HepG2 (cell line): Measurements from ENCODE around the gene TPRA1. TPM values are rescaled to one million over a fixed set of nuclear protein-coding genes. Genes with fewer than 3 reads are reported as not detected.

Experiments used
- ATAC-seq: fragments of 200-7000 bp; cut with Tn5 transposase; 3 replicates; pipeline ENCODE4 v1.9.1; 2020; ENCODE audit warnings: mild to moderate bottlenecking, moderate library complexity
- BruUV-seq: library from RNA; stranded (reverse); fragments of 400-500 nt; replicated peaks from 2 replicates; lab custom pipeline; 2021; lab: Mats Ljungman, UMichigan
- CTCF ChIA-PET: fragments of 300-600 bp; formaldehyde crosslinking; extraction: SDS; loops from one replicate; lab custom pipeline; 2021; ENCODE audit warnings: low total read pairs, inconsistent platforms, low intra/inter-chr PET ratio; lab: Yijun Ruan, JAX
- POLR2A ChIA-PET: fragments of 350-600 bp; sonication (Branson Sonifier 250); formaldehyde crosslinking; loops from one replicate; lab custom pipeline; 2020; ENCODE audit warnings: antibody characterized with exemption, inconsistent platforms; lab: Yijun Ruan, JAX
- DNase-seq: peaks from one replicate; pipeline ENCODE4 v3.0.0-alpha.2; 2015; ENCODE audit warnings: low spot score
- FAIRE-seq: peaks from 3 replicates; lab custom pipeline; 2011; peaks lifted over from hg19 to GRCh38; lab: Jason Lieb, UNC
- H2AFZ ChIP-seq: one replicate; pipeline ENCODE4 v1.6.1; 2011; ENCODE audit warnings: low read length, inconsistent platforms
- H3K27ac ChIP-seq: fragments of 300-600 bp; 3 replicates; pipeline ENCODE4 v1.8.0; 2011; ENCODE audit warnings: mixed run types, mild to moderate bottlenecking, mixed read lengths, low read length, inconsistent platforms; ENCODE audit not compliant: insufficient read depth; ENCODE audit errors: extremely low read length
- H3K27me3 ChIP-seq, 2 experiments: fragments of 200-600 bp in 1 of 2; 2 replicates in 1 of 2; 3 replicates in 1 of 2; pipeline versions ENCODE4 v1.6.0 to v1.8.0; 2011; ENCODE audit warnings: low read length in 2 of 2, mild to moderate bottlenecking in 2 of 2, moderate library complexity in 2 of 2, inconsistent platforms in 1 of 2; ENCODE audit not compliant: insufficient read depth in 2 of 2, control insufficient read depth in 1 of 2
- H3K36me3 ChIP-seq, 2 experiments: fragments of 200-600 bp in 1 of 2; replicated peaks in 1 of 2; 2 replicates in 1 of 2; 3 replicates in 1 of 2; pipeline versions ENCODE4 v1.5.1 to v1.8.0; 2011; ENCODE audit warnings: low read length in 2 of 2, inconsistent platforms in 1 of 2; ENCODE audit not compliant: insufficient read depth in 2 of 2, control insufficient read depth in 1 of 2
- H3K4me1 ChIP-seq: 2 replicates; pipeline ENCODE4 v1.5.1; 2012; ENCODE audit warnings: low read length, inconsistent platforms; ENCODE audit not compliant: insufficient read depth
- H3K4me2 ChIP-seq: 2 replicates; pipeline ENCODE4 v1.6.0; 2011; ENCODE audit warnings: low read depth, low read length, inconsistent platforms
- H3K4me3 ChIP-seq, 3 experiments: fragments of 200-600 bp in 1 of 3; sonication (generic), shearing (Covaris generic) in 1 of 3; replicated peaks in 1 of 3; 2 replicates each; pipeline ENCODE4 v1.5.1; 2011 to 2016; ENCODE audit warnings: low read length in 3 of 3, inconsistent platforms in 2 of 3, low read depth in 2 of 3, mild to moderate bottlenecking in 2 of 3, control low read depth in 1 of 3, mixed read lengths in 1 of 3; ENCODE audit not compliant: insufficient read depth in 1 of 3
- H3K79me2 ChIP-seq: one replicate; pipeline ENCODE4 v1.6.1; 2011; ENCODE audit warnings: low read length, inconsistent platforms; ENCODE audit not compliant: insufficient read depth
- H3K9ac ChIP-seq: 2 replicates; pipeline ENCODE4 v1.6.0; 2011; ENCODE audit warnings: mild to moderate bottlenecking, low read depth, low read length, inconsistent platforms; ENCODE audit not compliant: insufficient read depth
- H3K9me3 ChIP-seq: 2 replicates; pipeline ENCODE4 v1.5.1; 2012; ENCODE audit warnings: mild to moderate bottlenecking, low read length
- H4K20me1 ChIP-seq: 2 replicates; pipeline ENCODE4 v1.6.0; 2011; ENCODE audit warnings: inconsistent platforms, mild to moderate bottlenecking, low read length, moderate library complexity; ENCODE audit not compliant: insufficient read depth
- BCL3 ChIP-seq: sonication (generic); formaldehyde crosslinking; IDR thresholded peaks from 2 replicates; pipeline ENCODE4 v1.5.1; 2020; ENCODE audit warnings: mild to moderate bottlenecking, missing genetic modification reagents, moderate library complexity
- IRF1 ChIP-seq: sonication (generic); formaldehyde crosslinking; IDR thresholded peaks from 2 replicates; pipeline ENCODE4 v1.4.0; 2020; ENCODE audit warnings: low read depth, mild to moderate bottlenecking, missing genetic modification reagents
- KDM4B ChIP-seq: sonication (generic); formaldehyde crosslinking; IDR thresholded peaks from 2 replicates; pipeline ENCODE4 v1.4.0; 2020; ENCODE audit warnings: missing genetic modification reagents
- LRRFIP1 ChIP-seq: sonication (generic); formaldehyde crosslinking; conservative IDR thresholded peaks from 2 replicates; pipeline ENCODE4 v1.4.0; 2020; ENCODE audit warnings: missing genetic modification reagents
- POLR2A ChIP-seq, 2 experiments: IDR thresholded peaks; 2 replicates each; pipeline ENCODE4 v1.6.1; 2011; ENCODE audit warnings: low read depth in 2 of 2, low read length in 2 of 2, mild to moderate bottlenecking in 1 of 2, moderate library complexity in 1 of 2; ENCODE audit not compliant: insufficient read depth in 1 of 2
- RFXAP ChIP-seq: sonication (generic); formaldehyde crosslinking; IDR thresholded peaks from 2 replicates; pipeline ENCODE4 v1.4.0; 2020; ENCODE audit warnings: missing genetic modification reagents, borderline replicate concordance
- ZNF513 ChIP-seq: sonication (generic); formaldehyde crosslinking; conservative IDR thresholded peaks from 2 replicates; pipeline ENCODE4 v1.5.0; 2020; ENCODE audit warnings: missing genetic modification reagents
- WGBS: methylation state at CpG from one replicate; pipeline ENCODE4 v1.1.6; 2017; ENCODE audit warnings: low lambda C conversion rate; 5-methylcytosine and 5-hydroxymethylcytosine counted together
- in situ Hi-C: cut with HindIII; loops from 2 replicates; pipeline ENCODE4 v1.10.0; 2017; ENCODE audit warnings: low pct_unique_long_range_greater_than_20kb; ENCODE audit not compliant: extremely low pct_ligation_motif_present
- intact Hi-C: fragments of 100-400 bp; cut with micrococcal nuclease; formaldehyde crosslinking; loops from one replicate; pipeline ENCODE4 v1.10.0; 2022; ENCODE audit not compliant: unreplicated experiment
- polyA plus RNA-seq, 8 experiments: library from polyadenylated mRNA; depleted of rRNA in 3 of 8; stranded (reverse) in 7 of 8; unstranded in 1 of 8; fragments of >200 nt; fragmentation: Illumina TruSeq in 4 of 8; extraction: Trizol in 4 of 8; gene quantifications; 2 replicates each; pipeline versions ENCODE4 v1.2.1 to v1.2.3, GENCODE V29; 2011 to 2016; ENCODE audit warnings: low read depth in 4 of 8, missing spikeins in 1 of 8, mixed read lengths in 1 of 8; ENCODE audit not compliant: insufficient read depth in 1 of 8
- total RNA-seq, 5 experiments: library from RNA; depleted of rRNA; stranded (reverse); fragments of >200 nt; fragmentation: Illumina TruSeq; extraction: Trizol; gene quantifications; 2 replicates each; pipeline ENCODE4 v1.2.3, GENCODE V29; 2016; ENCODE audit warnings: low read depth in 1 of 5

Gene TPRA1
- total and polyA plus RNA-seq, 2 of the 13 experiments (the other 11 are each of a cell fraction or from before 2014, with no cell fraction given), result 25.4 to 25.8 TPM

- DNase-seq (no peak), ATAC-seq (no peak), FAIRE-seq (no peak)
- no peak overlapping the region for H2AFZ ChIP-seq
- CTCF ChIA-PET, result no interaction called here
- no peak overlapping the region for H3K4me2 ChIP-seq
- H3K9ac ChIP-seq, result no peak overlapping the region
- peaks cover 2% of the 10 kb centered on the region; the same call in 1 of the 2 replicates for H3K4me1 ChIP-seq
- intact Hi-C loops, result no loop called here
- POLR2A ChIA-PET, result interaction anchor here (1.2 kb wide), 1 partner anchor 9 kb away, joined by 4 read pairs; the partner anchor contains the start of gene MCM2
- TF ChIP-seq RFXAP (CRISPR knock-in tag) (no peak), POLR2A (IDR thresholded peaks at IDR 0.05; ENCODE audit: insufficient read depth in 1 of 2, low read depth in 2 of 2, low read length in 2 of 2) (0 out of 4 replicates have a peak, but pooled peaks of 1 of the 2 experiments have one; percentile 16)
- H3K79me2 ChIP-seq, result peaks cover 2% of the 10 kb centered on the region
- no peaks in the 10 kb centered on the region for H3K9me3 ChIP-seq
- WGBS, result 95% methylated on average over 7 of the region's 7 CpGs
- H4K20me1 ChIP-seq, result no peaks in the 10 kb centered on the region
- no peaks in the 10 kb centered on the region for H3K27me3 ChIP-seq
- H3K27ac ChIP-seq, result no peak overlapping the region
- H3K4me3 ChIP-seq, result no peak overlapping the region
- BruUV-seq, result no TSS peak
- in situ Hi-C loops, result no loop called here
- H3K36me3 ChIP-seq, result peaks cover 35 to 82% of the 10 kb centered on the region in 2 experiments
Measured at GRCh38 chr3:127607675-127608361, 17.3 kb upstream of the TPRA1 start.

- ChIA-PET POLR2A (interaction anchor here (1.2 kb wide), 1 partner anchor 9 kb away, joined by 4 read pairs; the partner anchor contains the start of gene MCM2), CTCF (no interaction called here)
- DNase-seq (no peak), FAIRE-seq (no peak), ATAC-seq (no peak)
- in situ Hi-C loops (no loop called here), intact Hi-C loops (no loop called here)
- no peaks in the 10 kb centered on the region for H3K9me3 ChIP-seq
- H3K9ac ChIP-seq, result no peak overlapping the region
- no peaks in the 10 kb centered on the region for H3K27me3 ChIP-seq
- no peak overlapping the region for H3K4me3 ChIP-seq
- peaks cover 7% of the 10 kb centered on the region for H3K79me2 ChIP-seq
- H3K4me1 ChIP-seq, result peaks cover 9% of the 10 kb centered on the region
- no peaks in the 10 kb centered on the region for H4K20me1 ChIP-seq
- 93% methylated on average over 13 of the region's 17 CpGs for WGBS
- no peak overlapping the region for H3K27ac ChIP-seq
- H3K36me3 ChIP-seq, result peaks cover 31 to 75% of the 10 kb centered on the region in 2 experiments
- no peak overlapping the region for H2AFZ ChIP-seq
- H3K4me2 ChIP-seq, result no peak overlapping the region
- BruUV-seq, result no TSS peak
- TF ChIP-seq KDM4B (CRISPR knock-in tag), result no peak
- no peak for TF ChIP-seq ZNF513 (CRISPR knock-in tag)
- TF ChIP-seq BCL3 (CRISPR knock-in tag), result no peak
- TF ChIP-seq LRRFIP1, result no peak
- TF ChIP-seq IRF1 (CRISPR knock-in tag), result no peak
Measured at GRCh38 chr3:127606981-127607595, 16.6 kb upstream of the TPRA1 start.
